PC-3 (cell line): Measurements from ENCODE around the gene JPH4. TPM values are rescaled to one million over a fixed set of nuclear protein-coding genes. Genes with fewer than 3 reads are reported as not detected.

Experiments
- ATAC-seq: fragments of 200-7000 bp; cut with Tn5 transposase; 2 replicates; pipeline ENCODE4 v1.9.1; 2020; ENCODE audit warnings: mild to moderate bottlenecking, moderate library complexity
- BruUV-seq: library from RNA; stranded (reverse); fragments of 400-500 nt; replicated peaks from 2 replicates; lab custom pipeline; 2021; lab: Mats Ljungman, UMichigan
- CTCF ChIA-PET: fragments of 300-600 bp; sonication (Branson Sonifier 250); formaldehyde crosslinking; loops from one replicate; lab custom pipeline; 2022; ENCODE audit warnings: antibody characterized with exemption; lab: Charles Lee
- POLR2A ChIA-PET: fragments of 300-600 bp; sonication (Branson Sonifier 250); formaldehyde crosslinking; loops from one replicate; lab custom pipeline; 2022; ENCODE audit warnings: antibody characterized with exemption; ENCODE audit not compliant: unreplicated experiment; lab: Charles Lee
- DNase-seq: peaks from one replicate; pipeline ENCODE4 v3.0.0-alpha.2; 2015
- H2AFZ ChIP-seq: fragments of 300-600 bp; sonication (generic); 2 replicates; pipeline ENCODE4 v1.6.0; 2016; ENCODE audit warnings: antibody characterized with exemption, low read length
- H3F3A ChIP-seq: fragments of 300-600 bp; sonication (generic); one replicate; pipeline ENCODE4 v1.6.0; 2017; ENCODE audit warnings: antibody characterized with exemption, low read length, control low read depth, mild to moderate bottlenecking; ENCODE audit not compliant: unreplicated experiment
- H3K27ac ChIP-seq: fragments of 300-600 bp; sonication (generic); 2 replicates; pipeline ENCODE4 v1.5.1; 2016; ENCODE audit warnings: mild to moderate bottlenecking, low read length
- H3K27me3 ChIP-seq: fragments of 300-600 bp; sonication (generic); 2 replicates; pipeline ENCODE4 v1.6.1; 2016; ENCODE audit warnings: low read length, mixed read lengths
- H3K36me3 ChIP-seq: fragments of 300-600 bp; sonication (generic); 2 replicates; pipeline ENCODE4 v1.6.1; 2016; ENCODE audit warnings: low read depth, mixed run types, low read length, mixed read lengths
- H3K4me1 ChIP-seq: fragments of 300-600 bp; sonication (generic); 2 replicates; pipeline ENCODE4 v1.5.1; 2016; ENCODE audit warnings: low read length; ENCODE audit not compliant: insufficient read depth
- H3K4me2 ChIP-seq: fragments of 300-600 bp; sonication (generic); 2 replicates; pipeline ENCODE4 v1.6.0; 2016; ENCODE audit warnings: low read length
- H3K4me3 ChIP-seq: fragments of 300-600 bp; sonication (generic); 2 replicates; pipeline ENCODE4 v1.5.1; 2016; ENCODE audit warnings: mild to moderate bottlenecking, low read length, mixed read lengths
- H3K79me2 ChIP-seq: fragments of 300-600 bp; sonication (generic); 2 replicates; pipeline ENCODE4 v1.6.1; 2017; ENCODE audit warnings: low read length, mixed read lengths
- H3K9ac ChIP-seq: fragments of 300-600 bp; sonication (generic); 2 replicates; pipeline ENCODE4 v1.6.0; 2016; ENCODE audit warnings: mild to moderate bottlenecking, low read length
- H3K9me2 ChIP-seq: fragments of 300-600 bp; sonication (generic); replicated peaks from 2 replicates; pipeline ENCODE4 v1.6.1; 2016; ENCODE audit warnings: mixed run types, low read length, mixed read lengths
- H3K9me3 ChIP-seq: fragments of 300-600 bp; sonication (generic); 2 replicates; pipeline ENCODE4 v1.6.1; 2016; ENCODE audit warnings: low read length, mixed read lengths
- H4K20me1 ChIP-seq: fragments of 300-600 bp; sonication (generic); 2 replicates; pipeline ENCODE4 v1.6.1; 2016; ENCODE audit warnings: low read length, mixed read lengths
- CTCF ChIP-seq: fragments of 300-600 bp; sonication (generic); conservative IDR thresholded peaks from 2 replicates; pipeline ENCODE4 v1.5.1; 2017; ENCODE audit warnings: antibody characterized with exemption, low read depth, mild to moderate bottlenecking, low read length
- EZH2 ChIP-seq: fragments of 300-600 bp; sonication (generic); IDR thresholded peaks from one replicate; pipeline ENCODE4 v1.6.1; 2017; ENCODE audit warnings: antibody characterized with exemption, mild to moderate bottlenecking, low read length; ENCODE audit not compliant: unreplicated experiment
- EZH2phosphoT487 ChIP-seq: fragments of 300-600 bp; sonication (generic); IDR thresholded peaks from 2 replicates; pipeline ENCODE4 v1.6.1; 2018; ENCODE audit warnings: mild to moderate bottlenecking, antibody characterized with exemption, low read length, borderline replicate concordance
- intact Hi-C: fragments of 100-400 bp; cut with micrococcal nuclease; formaldehyde crosslinking; loops from 2 replicates; pipeline ENCODE4 v1.9.0; 2023
- total RNA-seq: library from RNA; depleted of rRNA; stranded (reverse); fragments of >200 nt; gene quantifications from 2 replicates; pipeline ENCODE4 v1.2.3, GENCODE V29; 2014

Gene JPH4
- total RNA-seq, 1 experiment from 2014 or later = not detected

GRCh38 chr14:23529016-23529415 is 49.6 kb downstream of the JPH4 start:
- intact Hi-C loops = no loop called here
- Histone ChIP-seq H3K9me3 (no peaks in the 10 kb centered on the region), H3K9ac (no peak overlapping the region), H3K27me3 (no peaks in the 10 kb centered on the region), H3F3A (no peaks in the 10 kb centered on the region), H3K36me3 (no peaks in the 10 kb centered on the region), H3K4me3 (no peak overlapping the region), H4K20me1 (no peaks in the 10 kb centered on the region), H3K4me1 (no peaks in the 10 kb centered on the region), H3K9me2 (no peaks in the 10 kb centered on the region), H3K79me2 (no peaks in the 10 kb centered on the region), H2AFZ (no peak overlapping the region), H3K4me2 (no peak overlapping the region), H3K27ac (no peak overlapping the region)
- BruUV-seq = no TSS peak
- ChIA-PET POLR2A (no interaction called here), CTCF (no interaction called here)
- ATAC-seq (no peak), DNase-seq (no peak)
- TF ChIP-seq CTCF = no peak
- no peak for TF ChIP-seq EZH2phosphoT487
- TF ChIP-seq EZH2 = no peak

- no peak overlapping the region for H2AFZ ChIP-seq
- H3K4me2 ChIP-seq = no peak overlapping the region
- TF ChIP-seq CTCF (peak; percentile 48), EZH2 (no peak)
- no peak overlapping the region for H3K27ac ChIP-seq
- H3K9me2 ChIP-seq = no peaks in the 10 kb centered on the region
- no peaks in the 10 kb centered on the region for H3K79me2 ChIP-seq
- peak; percentile 22 for DNase-seq
- H3K36me3 ChIP-seq = no peaks in the 10 kb centered on the region
- no peaks in the 10 kb centered on the region for H3K9me3 ChIP-seq
- intact Hi-C loops = no loop called here
- no peak overlapping the region for H3K9ac ChIP-seq
- H3K4me1 ChIP-seq = no peaks in the 10 kb centered on the region
- no TSS peak for BruUV-seq
- H3K4me3 ChIP-seq = no peak overlapping the region
- ChIA-PET CTCF (interaction anchor here (1.5 kb wide), 1 partner anchor 50 kb away, joined by 3 read pairs; no protein-coding TSS in a partner anchor), POLR2A (no interaction called here)
- no peaks in the 10 kb centered on the region for H3F3A ChIP-seq
- ATAC-seq = peak; percentile 49
- no peaks in the 10 kb centered on the region for H4K20me1 ChIP-seq
- no peaks in the 10 kb centered on the region for H3K27me3 ChIP-seq
These were observed 50.0 kb downstream of the JPH4 start for GRCh38 chr14:23528555-23528954.

DNA sequence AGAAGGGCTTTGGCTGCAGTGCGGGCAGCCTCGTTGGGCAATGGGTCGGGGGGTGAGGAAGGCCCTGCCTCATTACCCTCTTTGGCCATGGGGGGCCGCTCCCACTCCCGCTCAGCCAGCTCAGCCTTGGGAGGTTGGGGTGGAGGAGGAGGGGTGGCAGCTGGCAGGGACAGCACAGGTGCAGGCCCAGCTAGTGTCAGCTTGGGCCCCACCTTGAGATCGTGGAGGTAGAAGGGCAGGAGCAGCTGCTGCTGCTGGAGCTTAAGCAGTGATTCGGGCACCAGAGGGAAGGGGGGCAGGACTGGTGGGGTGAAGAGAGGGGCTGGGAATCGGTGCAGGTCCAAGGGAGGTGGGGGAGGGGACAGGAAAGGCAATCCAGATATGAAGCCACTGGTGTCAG is 53.0 kb downstream of the JPH4 start:
- CTCF ChIA-PET = no interaction called here
- no peak overlapping the region for H3K4me2 ChIP-seq
- no TSS peak for BruUV-seq
- POLR2A ChIA-PET = no interaction called here
- intact Hi-C loops = no loop called here
- no peaks in the 10 kb centered on the region for H3K4me1 ChIP-seq
- H3F3A ChIP-seq = no peaks in the 10 kb centered on the region
- no peaks in the 10 kb centered on the region for H3K27me3 ChIP-seq
- TF ChIP-seq CTCF (no peak), EZH2phosphoT487 (no peak), EZH2 (no peak)
- no peak overlapping the region for H2AFZ ChIP-seq
- H3K9ac ChIP-seq = no peak overlapping the region
- no peaks in the 10 kb centered on the region for H3K9me2 ChIP-seq
- no peaks in the 10 kb centered on the region for H3K9me3 ChIP-seq
- no peaks in the 10 kb centered on the region for H4K20me1 ChIP-seq
- H3K27ac ChIP-seq = no peak overlapping the region
- H3K36me3 ChIP-seq = no peaks in the 10 kb centered on the region
- no peak for DNase-seq
- H3K79me2 ChIP-seq = no peaks in the 10 kb centered on the region
- no peak overlapping the region for H3K4me3 ChIP-seq
- no peak for ATAC-seq
